HS-5 (cell line): Measurements from ENCODE around the gene MYADM.

Experiments used
- DNase-seq: peaks from one replicate; pipeline ENCODE4 v3.0.0-alpha.2; 2012; ENCODE audit warnings: low read depth

Gene MYADM

DNA sequence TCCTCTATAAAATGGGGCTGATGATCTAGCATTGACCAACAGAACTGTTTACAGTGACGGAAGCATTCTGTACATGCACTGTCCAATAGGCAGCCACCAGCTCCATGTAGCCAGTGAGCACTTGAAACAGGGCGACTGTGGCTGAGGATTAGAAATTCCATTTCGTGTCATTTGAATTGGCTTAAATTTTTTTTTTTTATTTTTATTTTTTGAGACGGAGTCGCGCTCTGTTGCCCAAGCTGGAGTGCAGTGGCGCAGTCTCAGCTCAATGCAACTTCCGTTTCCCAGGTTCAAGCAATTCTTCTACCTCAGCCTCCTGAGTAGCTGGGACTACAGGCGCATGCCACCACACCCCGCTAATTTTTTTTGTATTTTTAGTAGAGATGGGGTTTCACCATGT lies 17.4 kb downstream of the MYADM start:
- no peak for DNase-seq

DNA sequence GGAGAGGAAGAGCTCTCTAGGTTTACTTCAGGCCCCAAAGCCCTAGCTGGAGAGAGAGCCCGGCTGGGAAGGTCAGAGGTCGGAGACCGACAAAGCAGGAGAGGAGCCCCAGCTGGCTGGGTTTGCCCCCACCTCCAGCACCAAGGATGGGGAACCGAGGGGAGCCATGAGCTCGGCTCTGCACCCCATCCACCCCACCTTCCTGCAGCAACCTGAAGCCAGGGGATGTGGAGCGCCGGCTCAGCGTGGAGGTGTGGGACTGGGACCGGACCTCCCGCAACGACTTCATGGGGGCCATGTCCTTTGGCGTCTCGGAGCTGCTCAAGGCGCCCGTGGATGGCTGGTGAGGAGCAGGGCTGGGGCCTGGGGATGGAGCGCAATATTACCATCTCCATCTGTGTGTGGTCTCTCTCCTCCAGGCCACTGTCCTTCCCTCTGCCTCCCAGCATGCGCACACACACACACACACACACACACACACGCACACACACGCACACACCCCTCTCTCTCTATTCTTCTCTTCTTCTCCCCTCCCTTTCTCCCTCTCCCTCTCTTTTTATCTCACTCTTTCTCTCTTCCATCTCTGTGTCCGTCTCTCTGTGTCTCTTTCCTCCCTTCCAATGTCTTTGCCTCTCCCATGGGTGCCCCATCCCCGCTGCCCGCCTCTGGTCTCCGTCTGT lies 24.8 kb downstream of the MYADM start:
- no peak for DNase-seq

DNA sequence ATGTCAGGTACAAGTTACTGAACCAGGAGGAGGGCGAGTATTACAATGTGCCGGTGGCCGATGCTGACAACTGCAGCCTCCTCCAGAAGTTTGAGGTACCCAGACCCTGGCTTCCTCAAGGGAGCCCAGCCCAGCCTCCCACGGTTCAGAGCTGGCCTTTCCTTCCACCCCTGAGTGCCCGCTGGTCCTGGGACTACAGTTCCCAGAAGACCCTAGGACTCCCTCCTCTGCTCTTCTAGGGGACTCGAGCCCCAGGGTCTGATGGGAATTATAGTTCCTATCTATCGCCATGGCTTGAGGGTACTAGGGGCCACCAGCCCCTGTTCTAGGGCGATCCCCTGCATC lies 25.3 kb downstream of the MYADM start:
- no peak for DNase-seq

DNA sequence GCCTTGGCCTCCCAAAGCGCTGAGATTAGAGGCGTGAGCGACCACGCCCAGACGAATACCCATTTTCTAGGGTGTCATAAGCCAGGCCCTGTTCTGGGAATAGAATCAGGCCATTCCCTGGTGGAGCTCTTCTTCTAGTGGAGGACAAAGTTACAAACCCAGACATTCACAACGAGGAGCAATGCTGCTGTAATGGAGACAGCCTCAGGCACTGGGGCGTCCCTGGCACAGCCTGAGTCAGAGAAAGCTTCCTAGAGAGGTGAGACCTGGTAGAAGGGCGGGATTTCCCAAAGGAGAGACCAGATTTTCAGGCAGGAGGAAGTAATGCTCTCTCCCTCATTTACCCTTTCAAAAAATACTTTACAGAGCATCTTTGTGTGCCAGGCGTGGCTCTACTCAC lies 27.0 kb downstream of the MYADM start:
- DNase-seq = no peak

DNA sequence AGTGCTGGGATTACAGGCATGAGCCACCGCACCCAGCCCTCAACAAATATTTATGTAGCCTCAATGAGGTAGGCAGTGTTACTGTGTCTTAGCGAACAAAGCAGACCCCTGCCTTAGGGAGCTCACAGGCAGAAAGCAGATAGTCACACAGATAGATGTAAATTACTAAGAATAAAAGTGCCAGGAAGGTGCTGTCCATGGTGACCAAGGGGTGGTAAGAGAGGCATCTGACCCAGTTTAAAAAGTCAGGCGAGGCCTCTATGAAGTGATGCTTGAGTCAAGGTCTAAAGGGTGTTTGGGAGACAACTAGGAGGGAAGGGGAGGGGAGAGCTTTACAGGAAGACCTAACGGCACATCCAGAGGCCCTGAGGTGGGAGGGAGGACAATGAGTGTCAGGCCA lies 29.0 kb downstream of the MYADM start:
- DNase-seq = no peak

DNA sequence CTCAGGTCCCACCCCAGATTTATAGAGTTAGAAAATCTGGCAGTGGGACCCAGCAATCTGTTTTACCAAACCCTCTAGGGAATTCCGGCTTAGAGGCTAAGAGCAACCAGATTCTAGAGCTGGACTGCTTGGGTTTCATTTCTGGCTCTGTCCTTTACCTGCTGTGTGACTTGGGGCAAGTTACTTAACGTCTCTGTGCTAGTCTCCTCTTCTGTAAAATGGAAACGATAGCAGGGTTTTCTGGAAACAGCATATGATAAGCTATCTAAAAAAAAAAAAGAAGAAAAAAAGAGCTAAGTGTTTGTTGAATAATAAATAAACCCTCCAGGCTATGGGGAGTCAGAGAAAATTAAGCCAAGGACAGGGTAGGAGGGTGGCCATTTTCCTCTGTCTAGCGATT lies 29.8 kb downstream of the MYADM start:
- DNase-seq = no peak

DNA sequence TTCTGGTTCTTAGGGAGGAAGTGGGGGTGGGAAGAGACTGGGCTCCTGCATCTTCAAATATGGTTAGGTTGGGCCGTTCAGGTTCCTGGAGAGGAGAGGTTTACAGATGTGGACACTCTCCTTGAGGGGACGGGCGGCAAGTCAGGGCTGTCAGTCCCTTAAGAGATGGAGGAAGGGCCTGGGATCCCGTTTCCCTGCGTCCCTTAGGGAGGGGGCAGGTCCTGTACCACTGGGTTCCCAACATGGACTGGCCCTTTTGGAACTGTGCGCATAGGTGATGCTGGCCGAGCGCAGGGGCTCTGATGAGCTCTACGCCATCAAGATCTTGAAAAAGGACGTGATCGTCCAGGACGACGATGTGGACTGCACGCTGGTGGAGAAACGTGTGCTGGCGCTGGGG lies 30.5 kb downstream of the MYADM start:
- no peak for DNase-seq

DNA sequence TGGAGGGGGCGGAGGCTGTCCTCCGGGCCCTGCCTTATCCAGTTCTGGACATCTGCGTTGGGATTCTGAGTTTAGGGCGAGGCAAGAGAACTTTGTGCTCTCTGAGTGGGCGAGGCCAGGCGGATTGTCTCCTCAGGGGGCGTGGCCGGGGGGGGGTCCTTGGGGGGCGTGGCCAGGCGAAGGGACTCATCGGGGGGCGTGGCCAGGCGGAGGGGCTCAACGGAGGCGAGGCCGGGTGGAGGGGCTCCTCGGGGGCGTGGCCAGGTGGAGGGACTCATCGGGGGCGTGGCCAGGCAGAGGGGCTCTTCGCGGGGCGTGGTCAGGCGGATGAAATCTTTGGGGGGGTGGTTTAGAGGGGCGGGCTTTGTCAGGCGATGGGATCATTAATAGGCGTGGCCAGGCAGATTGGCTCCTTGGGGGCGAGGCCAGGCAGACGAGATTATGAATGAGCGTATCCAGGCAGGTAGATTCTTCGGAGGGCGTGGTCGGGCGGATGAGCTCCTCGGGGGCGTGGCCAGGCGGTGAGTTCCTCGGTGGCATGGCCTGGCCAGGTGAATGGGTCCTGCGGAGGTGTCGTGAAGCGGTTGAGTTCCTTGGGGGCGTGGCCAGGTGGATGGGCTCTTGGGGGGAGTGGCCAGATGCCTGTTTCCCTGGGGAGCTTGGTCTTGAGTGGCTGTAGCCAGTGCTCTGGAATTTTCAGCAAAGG lies 31.1 kb downstream of the MYADM start:
- no peak for DNase-seq

DNA sequence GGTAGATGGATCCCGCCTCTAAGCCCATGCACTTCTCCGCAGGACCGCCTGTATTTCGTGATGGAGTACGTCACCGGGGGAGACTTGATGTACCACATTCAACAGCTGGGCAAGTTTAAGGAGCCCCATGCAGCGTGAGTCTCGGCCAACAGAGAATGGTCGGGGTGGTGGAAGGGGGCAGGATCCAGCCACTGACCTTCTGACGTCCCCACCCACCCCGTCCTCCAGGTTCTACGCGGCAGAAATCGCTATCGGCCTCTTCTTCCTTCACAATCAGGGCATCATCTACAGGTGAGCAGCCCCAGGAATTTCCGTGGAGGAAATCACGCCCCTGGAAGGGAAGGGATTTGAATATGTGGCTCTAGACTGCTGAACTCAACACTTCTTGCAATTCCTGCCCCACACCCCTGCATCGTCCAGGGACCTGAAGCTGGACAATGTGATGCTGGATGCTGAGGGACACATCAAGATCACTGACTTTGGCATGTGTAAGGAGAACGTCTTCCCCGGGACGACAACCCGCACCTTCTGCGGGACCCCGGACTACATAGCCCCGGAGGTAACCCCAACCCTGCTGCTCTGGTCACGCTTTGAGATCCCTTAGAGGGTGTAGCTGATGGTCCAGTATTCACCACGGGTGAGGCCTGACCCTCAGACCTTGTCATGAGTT lies 32.6 kb downstream of the MYADM start:
- no peak for DNase-seq

DNA sequence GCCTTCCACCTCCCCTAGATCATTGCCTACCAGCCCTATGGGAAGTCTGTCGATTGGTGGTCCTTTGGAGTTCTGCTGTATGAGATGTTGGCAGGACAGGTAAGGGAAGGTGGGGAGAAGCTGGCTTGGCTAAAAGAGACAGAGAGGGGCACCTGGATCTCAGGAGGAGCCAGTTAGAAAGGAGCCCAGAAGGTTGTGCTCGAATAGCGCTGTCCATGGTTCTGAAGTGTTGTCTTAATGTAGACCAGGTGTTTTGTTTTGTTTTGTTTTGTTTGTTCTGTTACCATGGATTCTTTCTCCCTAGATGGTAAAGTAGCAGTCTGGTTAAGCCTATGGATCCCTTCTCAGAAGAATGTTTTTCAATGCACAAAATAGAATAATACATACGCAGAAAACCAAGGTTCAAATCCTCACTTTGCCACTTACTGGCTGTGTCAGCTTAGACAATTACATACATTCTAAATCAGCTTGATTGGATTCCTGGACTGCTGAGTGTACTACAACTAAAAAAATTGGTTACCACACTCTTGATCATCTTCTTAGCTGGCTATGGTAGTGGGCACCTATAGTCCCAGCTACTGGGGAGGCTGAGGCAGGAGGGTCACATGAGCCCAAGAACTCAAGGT lies 35.5 kb downstream of the MYADM start:
- DNase-seq = no peak

DNA sequence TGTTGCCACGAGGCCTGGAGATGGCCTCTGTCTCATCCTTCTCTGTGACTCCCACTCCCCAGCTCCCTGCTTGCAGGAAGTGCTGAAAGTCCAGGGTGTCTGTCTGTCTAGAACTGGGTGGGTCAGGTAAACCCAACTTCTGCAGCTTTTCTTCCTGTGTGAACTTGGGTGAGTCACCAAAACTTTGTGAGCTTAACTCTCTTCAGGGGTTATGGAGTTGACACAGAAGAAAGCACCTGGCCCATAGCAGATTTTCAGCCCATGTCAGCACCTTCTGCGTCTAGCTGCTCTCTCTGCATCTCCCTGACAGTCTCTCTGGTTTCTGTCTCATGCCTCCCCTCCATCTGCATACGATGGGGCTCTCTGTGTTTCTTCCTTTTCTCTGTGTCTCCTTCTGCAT lies 37.2 kb downstream of the MYADM start:
- DNase-seq = no peak

DNA sequence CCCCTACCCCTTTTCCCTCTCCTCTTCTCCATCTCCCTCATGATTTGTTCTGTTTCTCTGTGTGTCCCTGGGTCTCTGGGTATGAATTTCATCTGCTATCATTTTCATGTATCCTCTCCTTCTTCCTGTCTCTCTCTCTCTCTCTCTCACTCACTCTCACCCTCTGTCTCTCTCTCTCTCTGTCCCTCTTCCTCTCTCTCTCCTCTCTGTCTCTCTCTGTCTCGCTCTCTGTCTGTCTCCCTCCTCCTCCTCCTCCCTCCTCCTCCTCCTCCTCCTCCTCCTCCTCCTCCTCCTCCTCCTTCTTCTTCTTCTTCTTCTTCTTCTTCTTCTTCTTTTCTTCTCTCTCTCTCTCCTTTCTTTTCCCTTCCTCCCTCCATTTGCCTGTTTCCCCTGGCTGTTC lies 38.1 kb downstream of the MYADM start:
- DNase-seq = no peak

DNA sequence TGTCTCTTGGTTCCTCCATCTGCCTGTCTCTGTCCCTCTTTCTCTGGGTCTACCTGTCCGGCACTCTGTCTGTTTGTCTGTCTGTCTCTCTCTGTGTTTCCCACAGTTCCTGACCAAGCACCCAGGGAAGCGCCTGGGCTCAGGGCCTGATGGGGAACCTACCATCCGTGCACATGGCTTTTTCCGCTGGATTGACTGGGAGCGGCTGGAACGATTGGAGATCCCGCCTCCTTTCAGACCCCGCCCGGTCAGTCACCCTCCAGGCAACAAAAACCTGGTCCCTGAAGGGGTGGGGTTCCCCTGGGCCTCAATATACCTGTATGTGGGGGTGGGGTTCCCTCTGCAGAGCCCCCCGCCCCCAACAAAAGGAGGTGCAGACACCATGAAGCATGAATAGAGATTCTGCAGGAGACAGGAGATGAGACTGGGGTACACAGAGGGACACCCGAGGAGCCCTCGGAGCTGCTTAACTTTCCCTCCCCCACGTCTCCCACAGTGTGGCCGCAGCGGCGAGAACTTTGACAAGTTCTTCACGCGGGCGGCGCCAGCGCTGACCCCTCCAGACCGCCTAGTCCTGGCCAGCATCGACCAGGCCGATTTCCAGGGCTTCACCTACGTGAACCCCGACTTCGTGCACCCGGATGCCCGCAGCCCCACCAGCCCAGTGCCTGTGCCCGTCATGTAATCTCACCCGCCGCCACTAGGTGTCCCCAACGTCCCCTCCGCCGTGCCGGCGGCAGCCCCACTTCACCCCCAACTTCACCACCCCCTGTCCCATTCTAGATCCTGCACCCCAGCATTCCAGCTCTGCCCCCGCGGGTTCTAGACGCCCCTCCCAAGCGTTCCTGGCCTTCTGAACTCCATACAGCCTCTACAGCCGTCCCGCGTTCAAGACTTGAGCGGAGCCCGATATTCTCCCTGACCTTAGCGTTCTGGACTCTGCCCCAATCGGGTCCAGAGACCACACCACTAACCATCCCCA lies 38.8 kb downstream of the MYADM start:
- DNase-seq = no peak

DNA sequence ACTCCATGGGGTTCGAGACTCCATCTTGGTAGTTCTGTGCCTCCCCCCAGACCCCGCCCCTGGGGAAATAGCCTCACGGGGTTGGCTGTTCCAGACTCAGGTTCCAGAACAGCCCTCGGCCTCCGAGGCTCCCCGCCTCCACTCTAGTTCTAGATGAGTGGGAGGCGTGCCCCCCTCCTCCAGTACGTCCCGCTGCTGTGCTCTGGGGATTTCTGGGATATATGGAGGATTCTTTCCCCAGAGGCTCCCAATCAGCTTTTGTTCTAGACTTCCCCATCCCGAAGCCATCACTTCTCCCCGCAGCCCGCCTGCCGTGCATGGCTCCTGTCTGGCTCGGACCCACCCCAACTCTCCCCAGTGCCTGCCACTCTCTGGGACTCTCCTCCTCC lies 39.5 kb downstream of the MYADM start:
- DNase-seq = no peak

DNA sequence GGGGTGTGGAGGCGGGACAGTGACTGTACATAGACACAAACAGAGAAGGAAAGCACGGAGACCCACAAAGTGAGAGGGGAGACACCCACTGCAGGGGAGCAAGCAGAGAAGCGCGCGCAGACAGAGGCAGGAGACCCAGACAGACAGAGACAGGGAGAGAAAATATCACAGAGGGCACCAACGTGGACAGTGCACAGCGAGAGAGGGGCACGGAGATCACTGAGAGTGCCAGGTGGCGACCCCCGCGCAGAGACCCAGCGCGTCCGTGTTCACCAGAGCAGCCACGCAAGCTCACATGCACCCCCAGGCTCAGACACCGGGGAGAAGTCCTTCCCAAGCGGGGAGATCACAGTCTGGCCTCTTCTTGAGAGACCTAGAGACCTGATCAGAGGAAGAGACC lies 40.0 kb downstream of the MYADM start:
- DNase-seq = no peak

DNA sequence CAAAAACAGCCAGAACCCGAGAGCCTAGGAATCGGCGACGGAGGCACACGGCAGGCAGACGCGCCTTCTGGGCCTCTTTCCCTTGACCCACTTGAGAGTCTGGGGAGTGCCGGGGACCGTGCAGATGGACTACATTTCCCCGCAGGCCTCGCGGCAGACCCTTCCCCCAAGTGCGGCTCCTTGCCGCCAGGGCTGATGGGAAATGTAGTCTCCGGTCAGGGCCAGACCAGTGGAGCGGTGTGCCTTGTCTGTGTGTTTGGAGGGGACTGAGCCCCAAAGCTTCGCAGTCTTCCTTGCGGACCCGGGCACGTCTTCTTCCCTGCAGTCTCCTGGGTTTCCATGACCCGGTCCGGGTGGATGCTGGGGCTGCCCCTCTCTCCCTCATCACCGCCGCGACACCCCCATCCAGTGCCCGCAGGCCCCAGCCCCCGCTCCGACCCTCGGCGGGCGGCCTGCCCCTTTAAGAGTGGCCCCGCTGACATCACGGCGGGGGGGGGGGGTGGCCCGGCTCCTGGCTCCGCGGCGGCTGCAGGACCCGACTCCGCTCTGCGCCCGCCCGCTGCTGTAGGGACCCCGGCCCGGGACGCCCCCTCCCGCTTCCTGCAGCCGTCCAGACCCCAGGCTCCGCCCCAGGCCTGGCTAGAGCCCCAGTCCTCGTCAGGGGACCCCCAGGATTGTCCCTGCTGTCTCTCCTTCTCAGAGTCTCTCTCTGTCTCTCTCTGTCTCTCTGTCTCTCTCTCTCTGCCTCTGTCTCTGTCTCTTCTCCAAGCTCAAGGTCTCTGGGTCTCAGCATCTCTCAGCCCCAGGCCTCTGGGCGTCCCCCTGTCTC lies 40.6 kb downstream of the MYADM start:
- no peak for DNase-seq

DNA sequence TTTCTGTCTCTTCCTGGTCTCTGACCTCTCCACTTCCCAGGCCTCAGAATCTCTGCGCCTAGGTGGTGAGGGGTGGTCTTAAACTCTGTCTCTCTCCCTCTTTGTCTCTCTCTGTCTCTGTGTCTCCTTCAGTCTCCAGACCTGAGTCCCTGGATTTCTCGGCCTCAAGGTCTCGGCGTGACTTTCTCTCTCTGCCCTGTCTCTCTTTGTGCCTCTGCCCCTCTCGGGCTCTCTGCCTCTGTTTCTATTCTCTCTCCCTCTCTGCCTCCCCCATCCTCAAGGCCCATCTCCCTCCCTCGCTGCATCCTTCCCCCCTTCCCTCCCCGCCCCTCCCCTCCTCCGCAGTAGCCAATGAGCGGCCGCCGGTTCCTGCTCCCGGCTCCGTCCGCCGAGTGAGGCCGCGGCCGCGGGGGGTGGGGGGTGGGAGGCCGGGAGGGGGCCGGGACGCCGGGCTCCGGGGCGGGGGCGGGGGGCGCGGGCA lies 41.3 kb downstream of the MYADM start, which contains the start of gene CACNG7:
CACNG7 (plus strand) TSS at position 344 of the 481 bp plus-strand sequence. CDS start 3,554 bp downstream, outside the sequence.
- DNase-seq = no peak

DNA sequence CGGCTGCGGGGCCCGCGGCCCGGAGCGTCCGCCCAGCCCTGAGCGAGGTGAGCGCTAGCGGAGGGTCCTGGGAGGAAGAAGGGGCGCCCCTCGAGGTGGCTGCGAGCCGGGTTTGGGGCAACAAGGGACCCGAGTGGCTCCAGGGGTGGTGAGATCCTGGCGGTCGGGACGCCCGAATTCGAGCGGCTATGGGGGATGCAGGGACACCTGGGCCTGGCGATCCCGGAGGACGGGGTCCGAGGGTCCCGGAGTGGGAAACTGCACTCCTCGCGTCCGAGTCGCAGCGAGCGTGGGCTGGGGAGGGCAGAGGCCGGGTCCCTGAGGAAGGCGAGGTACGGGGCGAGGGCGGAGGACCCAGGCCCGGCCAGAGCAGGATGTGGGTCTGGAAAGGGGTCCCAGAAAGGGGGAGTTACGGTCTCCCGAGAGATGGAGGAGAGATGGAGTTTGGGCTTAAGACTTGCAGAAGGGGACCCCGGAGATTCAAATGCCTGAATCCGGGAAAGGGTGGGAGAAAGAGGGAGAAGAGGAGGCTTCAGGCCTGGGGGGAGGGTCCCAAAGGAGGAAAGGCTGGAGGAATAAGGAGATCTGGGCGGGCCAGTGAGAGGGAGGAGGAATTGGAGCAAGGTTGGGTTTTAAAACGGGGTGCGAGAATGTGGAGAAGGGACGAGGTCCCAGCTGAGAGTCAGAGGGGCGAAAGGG lies 41.9 kb downstream of the MYADM start:
- DNase-seq = no peak

DNA sequence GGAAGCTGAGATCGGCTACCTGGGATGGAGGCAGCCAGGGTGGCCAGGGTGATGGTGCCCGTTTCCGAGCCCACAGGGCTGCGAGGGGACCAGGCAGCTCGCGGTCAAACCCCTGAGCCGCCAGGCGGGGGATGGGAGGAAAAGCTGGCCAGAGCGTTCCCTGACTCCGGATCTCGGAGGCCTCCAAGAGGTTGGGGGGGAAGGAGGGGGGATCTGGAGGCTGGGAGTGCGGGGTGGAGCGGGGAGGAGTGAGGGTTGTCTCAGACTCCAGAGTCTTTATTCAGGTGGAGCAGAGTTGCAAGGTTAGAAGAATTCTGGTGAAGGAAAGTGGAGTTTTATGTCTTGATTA lies 42.5 kb downstream of the MYADM start:
- no peak for DNase-seq

DNA sequence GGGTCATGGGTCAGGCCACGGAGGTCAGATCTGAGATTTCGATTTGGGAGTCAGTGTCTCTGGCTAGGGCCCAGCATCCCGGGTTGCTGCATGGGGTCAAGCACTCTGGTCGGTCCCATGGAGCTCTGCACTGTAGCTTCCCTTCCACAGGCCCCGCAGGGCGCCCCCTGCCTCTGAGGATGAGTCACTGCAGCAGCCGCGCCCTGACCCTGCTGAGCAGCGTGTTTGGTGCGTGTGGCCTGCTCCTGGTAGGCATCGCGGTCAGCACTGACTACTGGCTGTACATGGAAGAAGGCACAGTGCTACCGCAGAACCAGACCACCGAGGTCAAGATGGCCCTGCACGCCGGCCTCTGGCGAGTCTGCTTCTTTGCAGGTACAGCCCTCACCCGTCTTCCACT lies 45.0 kb downstream of the MYADM start:
- DNase-seq = no peak
